Tibial nerve (tissue), 4 donors: ENCODE measurements around the gene ERP27. TPM values are rescaled to one million over a fixed set of nuclear protein-coding genes. Genes with fewer than 3 reads are reported as not detected.

Source experiments
- DNase-seq, 2 donors: peaks; one replicate each; pipeline ENCODE4 v3.0.0-alpha.2; 2019; ENCODE audit warnings: low spot score in 2 of 2
- H3K27ac ChIP-seq, 4 donors: fragments of 200-600 bp; sonication (generic) in 3 of 4; one replicate each; pipeline ENCODE4 v1.5.1; 2017 to 2019; ENCODE audit warnings: mild to moderate bottlenecking in 1 of 4
- H3K27me3 ChIP-seq, 2 donors: fragments of 200-600 bp; sonication (generic) in 1 of 2; one replicate each; pipeline versions ENCODE4 v1.5.1 to v1.6.0; 2017 to 2019
- H3K36me3 ChIP-seq, 3 donors: fragments of 200-600 bp; sonication (generic); one replicate each; pipeline ENCODE4 v1.5.1; 2018 to 2019
- H3K4me1 ChIP-seq, 4 donors: fragments of 200-600 bp; sonication (generic) in 3 of 4; one replicate each; pipeline ENCODE4 v1.5.1; 2017 to 2019
- H3K4me3 ChIP-seq, 4 donors: fragments of 200-600 bp; sonication (generic) in 3 of 4; one replicate each; pipeline ENCODE4 v1.5.1; 2017 to 2019; ENCODE audit warnings: mild to moderate bottlenecking in 1 of 4, moderate library complexity in 1 of 4
- H3K9me3 ChIP-seq, 4 donors: fragments of 200-600 bp; sonication (generic) in 3 of 4; one replicate each; pipeline ENCODE4 v1.5.1; 2017 to 2019
- EP300 ChIP-seq, 2 donors: sonication (generic); formaldehyde crosslinking; IDR thresholded peaks; one replicate each; pipeline ENCODE4 v1.6.1; 2017; ENCODE audit warnings: antibody characterized with exemption in 2 of 2, mild to moderate bottlenecking in 1 of 2
- POLR2A ChIP-seq, 2 donors: fragments of 450-650 bp; IDR thresholded peaks; one replicate each; pipeline ENCODE4 v1.6.1; 2017; ENCODE audit warnings: antibody characterized with exemption in 2 of 2, mild to moderate bottlenecking in 2 of 2, moderate library complexity in 2 of 2
- WGBS, 2 donors: methylation state at CpG; one replicate each; pipeline ENCODE4 v1.1.5; 2018; 5-methylcytosine and 5-hydroxymethylcytosine counted together
- total RNA-seq, 4 donors: library from RNA; depleted of rRNA; stranded (reverse); fragments of >200 nt; gene quantifications; one replicate each; pipeline ENCODE4 v1.1.0, GENCODE V29; 2016
- TF ChIP-seq, protein P1 (sequence below), 5 experiments: fragments of 200-600 bp in 3 of 5; fragments of 450-650 bp in 2 of 5; sonication (generic) in 3 of 5; IDR thresholded peaks; one replicate each; pipeline ENCODE4 v1.5.1; 2016 to 2019; ENCODE audit warnings: antibody characterized with exemption in 5 of 5, mild to moderate bottlenecking in 3 of 5, moderate library complexity in 2 of 5

Gene ERP27
- total RNA-seq, 4 donors from 2014 or later = not detected

DNA sequence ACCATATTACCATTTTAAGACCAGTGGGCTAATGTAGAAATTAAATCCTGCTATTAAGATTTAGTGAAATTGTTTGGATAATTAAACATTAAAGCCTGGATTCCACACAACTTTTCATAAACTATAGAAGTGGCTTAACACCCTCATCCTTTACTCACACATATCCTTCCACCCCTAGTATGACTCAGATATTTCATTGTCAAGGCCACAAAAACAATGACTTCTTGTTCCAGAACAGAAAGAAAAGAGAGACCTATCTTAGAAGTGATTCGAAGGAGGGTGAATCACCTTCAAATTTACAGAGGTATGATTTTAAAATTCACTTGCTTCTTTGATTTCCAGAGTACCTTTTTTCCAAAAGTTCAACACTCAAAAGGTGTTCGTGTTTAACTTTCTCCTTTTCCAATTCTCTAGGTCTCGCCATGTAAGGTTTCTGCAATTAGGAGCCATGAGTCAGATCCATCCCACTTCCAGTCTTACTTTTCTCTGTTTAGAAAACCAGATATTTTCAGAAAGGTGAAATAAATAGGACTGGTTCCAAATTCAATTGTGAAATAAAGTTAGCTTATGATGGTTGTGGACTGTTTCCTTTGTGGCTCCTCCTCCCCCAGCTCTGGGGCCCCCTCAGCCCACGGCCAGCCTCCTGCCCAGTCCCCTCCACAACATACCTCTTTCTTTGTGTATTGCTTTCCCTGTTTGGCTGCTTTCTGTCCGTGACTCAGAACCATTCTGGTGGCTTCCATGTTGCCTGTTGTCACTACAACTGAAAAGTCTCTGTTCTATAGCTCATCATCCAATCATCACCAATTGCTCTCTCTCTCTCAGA is 28.0 kb downstream of the ERP27 start:
- no peak for TF ChIP-seq EP300 (IDR thresholded peaks at IDR 0.05)
- TF ChIP-seq, protein P1, sequence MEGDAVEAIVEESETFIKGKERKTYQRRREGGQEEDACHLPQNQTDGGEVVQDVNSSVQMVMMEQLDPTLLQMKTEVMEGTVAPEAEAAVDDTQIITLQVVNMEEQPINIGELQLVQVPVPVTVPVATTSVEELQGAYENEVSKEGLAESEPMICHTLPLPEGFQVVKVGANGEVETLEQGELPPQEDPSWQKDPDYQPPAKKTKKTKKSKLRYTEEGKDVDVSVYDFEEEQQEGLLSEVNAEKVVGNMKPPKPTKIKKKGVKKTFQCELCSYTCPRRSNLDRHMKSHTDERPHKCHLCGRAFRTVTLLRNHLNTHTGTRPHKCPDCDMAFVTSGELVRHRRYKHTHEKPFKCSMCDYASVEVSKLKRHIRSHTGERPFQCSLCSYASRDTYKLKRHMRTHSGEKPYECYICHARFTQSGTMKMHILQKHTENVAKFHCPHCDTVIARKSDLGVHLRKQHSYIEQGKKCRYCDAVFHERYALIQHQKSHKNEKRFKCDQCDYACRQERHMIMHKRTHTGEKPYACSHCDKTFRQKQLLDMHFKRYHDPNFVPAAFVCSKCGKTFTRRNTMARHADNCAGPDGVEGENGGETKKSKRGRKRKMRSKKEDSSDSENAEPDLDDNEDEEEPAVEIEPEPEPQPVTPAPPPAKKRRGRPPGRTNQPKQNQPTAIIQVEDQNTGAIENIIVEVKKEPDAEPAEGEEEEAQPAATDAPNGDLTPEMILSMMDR (IDR thresholded peaks at IDR 0.05) = no peak
- WGBS, 2 donors = 73 to 80% methylated on average over 5 of the region's 5 CpGs

DNA sequence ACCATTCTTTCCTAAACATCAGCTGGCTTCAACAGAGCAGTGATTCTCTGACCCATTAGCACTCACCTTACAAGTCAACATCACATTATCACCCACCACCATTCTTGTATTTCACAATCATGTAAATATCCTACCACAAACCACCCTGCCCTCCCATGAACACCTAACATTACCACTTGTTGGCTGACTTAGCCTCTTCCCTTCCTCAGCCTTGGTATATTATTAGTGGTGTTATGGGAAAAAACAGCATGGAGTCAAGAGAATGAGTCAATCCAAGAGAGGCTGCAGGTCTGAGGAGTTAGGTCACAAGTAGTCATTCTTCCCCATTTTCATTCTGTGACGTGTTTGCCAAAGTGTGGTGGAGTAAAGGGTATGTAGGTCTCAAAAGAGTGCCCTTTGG is 30.4 kb downstream of the ERP27 start:
- no peaks in the 10 kb centered on the region for H3K27me3 ChIP-seq
- TF ChIP-seq EP300 (IDR thresholded peaks at IDR 0.05) = no peak
- TF ChIP-seq, protein P1 (IDR thresholded peaks at IDR 0.05) = no peak
- WGBS, 2 donors = 88 to 91% methylated on average over 1 of the region's 1 CpG
- no peak overlapping the region for H3K27ac ChIP-seq
- no peaks in the 10 kb centered on the region for H3K9me3 ChIP-seq
- no peaks in the 10 kb centered on the region for H3K36me3 ChIP-seq
- no peak for DNase-seq
- peaks cover 0 to 24% (median 4%) of the 10 kb centered on the region in 4 donors for H3K4me1 ChIP-seq
- no peak overlapping the region for H3K4me3 ChIP-seq

More for the DNA sequence above, 28.0 kb downstream of the ERP27 start:
- Histone ChIP-seq H3K9me3 (no peaks in the 10 kb centered on the region), H3K27ac (no peak overlapping the region), H3K36me3 (no peaks in the 10 kb centered on the region), H3K4me1 (peaks cover 0 to 29% (median 3%) of the 10 kb centered on the region in 4 donors), H3K4me3 (no peak overlapping the region), H3K27me3 (no peaks in the 10 kb centered on the region)
- no peak for DNase-seq

DNA sequence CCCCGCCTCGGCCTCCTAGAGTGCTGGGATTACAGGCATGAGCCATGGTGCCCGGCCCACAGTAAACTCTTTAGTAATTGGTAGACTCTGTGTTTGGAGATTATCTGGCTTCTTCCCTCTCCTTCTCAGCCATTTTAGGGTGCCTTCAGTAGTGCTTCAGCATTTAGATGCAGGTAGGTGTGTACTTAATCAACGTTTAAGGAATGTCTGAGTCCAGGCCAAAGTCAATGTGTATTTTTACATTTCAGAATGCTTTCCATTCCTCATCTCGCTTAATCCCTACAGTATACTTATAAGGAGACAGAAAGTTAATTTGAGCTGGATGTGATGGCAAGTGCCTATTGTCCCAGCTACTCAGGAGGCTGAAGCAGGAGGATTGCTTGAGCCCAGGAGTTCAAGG is 32.2 kb downstream of the ERP27 start:
- Histone ChIP-seq H3K36me3 (no peaks in the 10 kb centered on the region), H3K9me3 (no peaks in the 10 kb centered on the region), H3K4me3 (no peak overlapping the region), H3K4me1 (peaks cover 0 to 17% (median 9%) of the 10 kb centered on the region in 4 donors), H3K27me3 (no peaks in the 10 kb centered on the region), H3K27ac (peak overlapping the region in 1 of 4 donors; percentile 45)
- 71 to 80% methylated on average over 5 of the region's 5 CpGs for whole genome bisulfite sequencing, 2 donors
- no peak for DNase-seq
- TF ChIP-seq, protein P1 (IDR thresholded peaks at IDR 0.05) = no peak
- TF ChIP-seq EP300 (IDR thresholded peaks at IDR 0.05) (no peak), POLR2A (IDR thresholded peaks at IDR 0.05) (no peak)

DNA sequence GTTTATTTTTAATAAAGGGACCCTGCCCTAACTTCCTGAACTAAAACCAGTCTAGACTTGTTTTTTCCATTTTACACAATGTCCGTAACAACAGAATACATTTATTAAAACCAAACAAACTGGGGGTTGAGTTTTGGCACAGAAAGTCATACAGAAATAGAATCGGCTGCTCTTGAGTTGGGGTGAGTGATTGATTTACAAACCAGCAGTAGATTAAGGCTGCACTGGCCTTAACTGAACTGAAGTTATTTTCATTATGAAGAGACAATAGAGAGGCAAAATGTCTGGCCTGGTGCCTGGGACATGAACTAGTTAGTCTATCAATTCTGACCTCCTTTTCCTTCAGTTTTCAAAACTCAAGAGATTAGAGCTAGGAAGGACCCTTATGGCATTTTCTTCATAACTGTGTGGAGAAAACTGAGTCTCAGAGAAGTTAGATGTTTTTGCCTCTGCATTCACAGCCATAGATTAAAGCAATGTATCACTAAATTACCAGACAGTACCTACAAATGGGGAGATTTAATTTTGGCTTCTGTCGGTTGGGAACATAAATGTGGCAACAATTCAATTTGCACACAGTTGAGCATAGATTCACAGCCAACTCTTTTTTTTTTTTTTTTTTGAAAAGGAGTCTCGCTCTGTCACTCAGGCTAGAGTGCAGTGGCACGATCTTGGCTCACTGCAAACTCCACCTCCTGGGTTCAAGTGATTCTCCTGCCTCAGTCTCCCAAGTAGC is 32.9 kb downstream of the ERP27 start:
- H3K27ac ChIP-seq = peak overlapping the region in 3 of 4 donors; percentile 16 to 45 (median 36)
- no peak overlapping the region for H3K4me3 ChIP-seq
- TF ChIP-seq POLR2A (IDR thresholded peaks at IDR 0.05) (no peak), EP300 (IDR thresholded peaks at IDR 0.05) (no peak)
- TF ChIP-seq, protein P1 (IDR thresholded peaks at IDR 0.05) = no peak
- WGBS, 2 donors = 37 to 41% methylated on average over 5 of the region's 5 CpGs
- H3K36me3 ChIP-seq = no peaks in the 10 kb centered on the region
- H3K9me3 ChIP-seq = no peaks in the 10 kb centered on the region
- peaks cover 0 to 19% (median 9%) of the 10 kb centered on the region in 4 donors for H3K4me1 ChIP-seq
- DNase-seq = no peak
- H3K27me3 ChIP-seq = no peaks in the 10 kb centered on the region

DNA sequence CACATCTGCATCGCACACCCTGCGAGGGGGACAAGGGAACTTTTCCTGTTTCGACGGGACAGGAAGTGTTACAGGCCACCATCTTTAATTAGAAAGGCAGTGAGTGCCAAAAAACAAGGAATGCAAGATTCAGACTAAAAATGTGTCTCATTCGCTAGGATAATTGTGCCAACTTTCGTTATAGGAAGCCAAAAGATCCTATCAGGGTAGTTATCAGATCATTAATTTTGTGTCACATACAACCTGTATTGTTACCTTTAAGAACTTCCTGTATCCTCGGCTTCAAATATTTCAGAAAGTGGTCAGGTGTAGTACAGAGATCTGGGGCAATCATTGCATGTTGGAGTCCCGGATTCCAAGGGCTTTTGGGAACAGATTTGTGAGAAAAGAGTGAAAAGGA is 33.5 kb downstream of the ERP27 start:
- H3K4me1 ChIP-seq = peaks cover 0 to 19% (median 9%) of the 10 kb centered on the region in 4 donors
- no peak overlapping the region for H3K4me3 ChIP-seq
- H3K27ac ChIP-seq = peak overlapping the region in 3 of 4 donors; percentile 16 to 45 (median 36)
- no peaks in the 10 kb centered on the region for H3K9me3 ChIP-seq
- H3K27me3 ChIP-seq = no peaks in the 10 kb centered on the region
- TF ChIP-seq, protein P1 (IDR thresholded peaks at IDR 0.05) = no peak
- TF ChIP-seq EP300 (IDR thresholded peaks at IDR 0.05) (no peak), POLR2A (IDR thresholded peaks at IDR 0.05) (no peak)
- no peaks in the 10 kb centered on the region for H3K36me3 ChIP-seq
- WGBS, 2 donors = 73 to 87% methylated on average over 8 of the region's 8 CpGs
- DNase-seq = no peak
